Raji (cell line): ENCODE measurements around the gene TMEM222.

Source experiments
- POLR2A ChIP-seq: IDR thresholded peaks from 2 replicates; pipeline ENCODE4 v1.6.1; 2011; ENCODE audit warnings: low read depth, low read length, control low read depth; ENCODE audit not compliant: insufficient read depth

The TMEM222 gene

GRCh38 chr1:27372808-27373690, 51.1 kb downstream of the TMEM222 start:
- TF ChIP-seq POLR2A = no peak

DNA sequence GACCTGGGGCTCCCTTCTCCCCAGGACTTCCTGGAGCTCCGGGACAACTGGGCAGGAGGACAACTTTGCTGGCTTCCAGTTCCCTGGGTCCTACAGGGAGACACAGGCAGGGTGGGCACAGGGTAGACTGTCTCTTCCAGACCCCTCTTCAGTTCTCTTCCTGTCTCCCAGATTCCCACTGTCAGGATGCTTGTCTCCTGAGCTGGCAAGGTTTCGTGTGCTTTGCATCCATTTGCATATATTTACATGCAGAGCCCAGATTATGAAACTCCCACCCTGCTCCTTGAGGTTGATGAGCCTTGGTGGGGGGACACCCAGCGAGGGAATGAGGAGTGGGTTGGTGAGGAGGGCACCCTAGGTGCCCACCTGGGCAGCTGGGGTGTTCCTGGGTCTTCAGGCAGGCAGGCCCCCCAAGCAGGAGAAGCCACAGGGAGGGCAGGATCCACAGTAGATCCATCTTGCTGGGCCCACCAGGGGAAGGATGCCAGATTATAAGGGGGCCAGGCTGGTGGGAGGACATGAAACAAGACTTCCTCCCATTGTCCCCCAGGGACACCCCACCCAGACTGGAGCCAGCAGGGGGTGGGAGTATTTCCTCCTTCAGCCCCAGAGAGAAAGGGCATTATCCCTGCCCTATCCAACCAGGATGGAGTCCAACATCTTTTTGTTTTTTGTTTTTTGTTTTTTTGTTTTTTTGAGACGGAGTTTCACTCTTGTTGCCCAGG, 52.6 kb downstream of the TMEM222 start, which contains the start of gene FCN3:
FCN3 (minus strand) TSS at position 463 of the 725 bp plus-strand sequence; CDS start at position 457, 6 bp downstream.
- no peak for TF ChIP-seq POLR2A

DNA sequence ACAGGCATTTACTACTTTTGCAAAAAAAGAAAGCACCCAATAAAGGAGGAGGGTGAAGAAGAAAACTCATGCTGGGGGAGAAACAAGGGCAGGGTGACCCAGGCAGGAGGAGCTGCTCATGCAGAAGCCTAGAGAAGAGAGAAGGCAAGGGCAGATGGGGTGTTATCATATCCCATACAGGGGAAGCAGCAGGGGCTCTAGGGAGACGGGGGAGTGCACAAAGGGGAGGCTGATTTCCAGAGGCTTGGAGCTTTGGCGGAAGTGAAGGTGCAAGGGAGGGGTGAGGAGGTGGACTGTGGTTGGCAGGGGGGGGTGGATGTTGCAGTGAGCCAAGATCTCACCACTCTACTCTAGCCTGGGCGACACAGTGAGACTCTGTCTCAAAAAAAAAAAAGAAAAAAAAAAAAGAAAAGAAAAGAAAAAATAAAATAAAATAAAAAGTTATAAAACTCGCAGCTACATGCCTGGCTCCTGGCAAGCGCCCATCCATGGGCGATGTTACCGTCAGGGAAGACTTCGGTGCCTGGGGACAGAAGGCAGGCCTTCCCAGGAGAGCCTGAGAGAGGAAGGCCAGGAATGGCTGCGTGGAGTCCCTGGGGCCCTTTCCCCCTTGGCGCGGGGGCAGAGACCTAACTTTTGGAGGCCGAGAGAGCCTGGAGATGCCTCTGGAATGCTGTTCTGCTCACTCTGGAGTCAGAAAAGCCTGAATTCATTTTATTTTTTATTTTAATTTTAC, 56.0 kb downstream of the TMEM222 start:
- no peak for TF ChIP-seq POLR2A

- no peak for TF ChIP-seq POLR2A
Measured at GRCh38 chr1:27379564-27380122, 57.7 kb downstream of the TMEM222 start.

- TF ChIP-seq POLR2A = no peak
Measured at GRCh38 chr1:27380224-27380623, 58.3 kb downstream of the TMEM222 start.

- no peak for TF ChIP-seq POLR2A
Measured at GRCh38 chr1:27380766-27381733, 59.1 kb downstream of the TMEM222 start.

- no peak for TF ChIP-seq POLR2A
Measured at GRCh38 chr1:27381969-27382762, 60.2 kb downstream of the TMEM222 start.

DNA sequence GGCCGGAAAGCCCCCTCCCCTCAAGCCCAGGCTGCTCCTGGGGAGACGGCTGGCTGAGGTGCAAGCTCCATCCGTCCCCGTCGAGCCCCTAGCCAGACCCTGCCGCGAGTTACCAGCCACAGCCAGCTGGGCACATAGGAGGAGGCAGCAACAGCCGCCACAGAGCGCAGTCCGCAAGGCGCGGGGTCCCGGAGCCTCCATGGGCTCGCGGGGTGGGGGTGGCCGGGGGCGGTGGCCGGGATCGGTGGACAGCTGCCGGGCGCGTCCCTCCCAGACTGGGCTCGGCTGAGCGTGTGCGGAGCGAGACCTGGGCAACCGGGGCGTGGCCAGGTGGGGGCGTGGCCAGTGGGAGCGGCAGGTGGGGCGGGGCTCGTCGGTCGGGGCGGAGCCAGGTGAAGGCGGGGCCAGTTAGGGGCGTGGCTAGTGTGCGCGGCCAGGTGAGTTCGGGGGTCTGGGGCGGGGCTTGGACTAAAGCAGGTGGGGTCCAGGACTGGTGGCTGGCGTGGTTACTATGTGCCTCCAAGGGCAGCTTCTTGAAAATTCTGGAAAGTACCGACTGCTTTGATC, 61.2 kb downstream of the TMEM222 start, which contains the start of gene CD164L2:
CD164L2 (minus strand) TSS at position 295 of the 567 bp plus-strand sequence; CDS start at position 201, 94 bp downstream.
- no peak for TF ChIP-seq POLR2A

GRCh38 chr1:27383661-27384060, 61.7 kb downstream of the TMEM222 start:
- no peak for TF ChIP-seq POLR2A
